Fibroblast of pulmonary artery (primary cell): Measurements from ENCODE around the gene CHST14.
A peak's percentile ranks its signal among the peaks of the same experiment; 100 is the strongest.
"Not testable (repeated sequence)": the region's sequence is repeated elsewhere in the genome, so short reads cannot be mapped to it uniquely, and the experiment has no call there.

Experiments used
- DNase-seq: peaks from one replicate; pipeline ENCODE4 v3.0.0-alpha.2; 2010; ENCODE audit warnings: low read depth
- H3K4me3 ChIP-seq: replicated peaks from 2 replicates; pipeline ENCODE4 v1.5.1; 2011; ENCODE audit warnings: low read depth, mild to moderate bottlenecking, control low read depth, low read length, moderate library complexity
- CTCF ChIP-seq: IDR thresholded peaks from 2 replicates; pipeline ENCODE4 v1.5.1; 2011; ENCODE audit warnings: mild to moderate bottlenecking, control low read depth, low read length, inconsistent platforms; ENCODE audit errors: missing control alignments

CHST14 gene

GRCh38 chr15:40448354-40448753 is 22.4 kb upstream of the CHST14 start:
- DNase-seq = no peak
- TF ChIP-seq CTCF = no peak
- no peak overlapping the region for H3K4me3 ChIP-seq

DNA sequence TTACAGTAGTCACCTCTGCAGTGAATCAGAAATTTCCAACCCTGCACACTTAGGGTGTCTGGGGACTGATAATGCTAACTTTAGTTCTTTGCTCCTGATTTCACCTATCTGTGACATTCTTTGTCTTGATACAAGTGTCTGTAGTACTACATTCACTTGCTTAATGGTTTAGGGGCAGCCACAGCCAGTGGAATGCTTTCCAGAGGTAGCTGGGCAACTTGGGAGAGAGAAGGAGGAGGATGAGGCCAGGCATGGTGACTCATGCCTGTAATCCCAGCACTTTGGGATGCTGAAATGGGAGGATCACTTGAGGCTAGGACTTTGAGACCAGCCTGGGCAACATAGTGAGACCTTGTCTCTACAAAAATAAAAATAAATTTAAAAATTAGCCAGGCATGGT is 21.5 kb upstream of the CHST14 start:
- H3K4me3 ChIP-seq = no peak overlapping the region
- DNase-seq = peak; percentile 32
- TF ChIP-seq CTCF = no peak

DNA sequence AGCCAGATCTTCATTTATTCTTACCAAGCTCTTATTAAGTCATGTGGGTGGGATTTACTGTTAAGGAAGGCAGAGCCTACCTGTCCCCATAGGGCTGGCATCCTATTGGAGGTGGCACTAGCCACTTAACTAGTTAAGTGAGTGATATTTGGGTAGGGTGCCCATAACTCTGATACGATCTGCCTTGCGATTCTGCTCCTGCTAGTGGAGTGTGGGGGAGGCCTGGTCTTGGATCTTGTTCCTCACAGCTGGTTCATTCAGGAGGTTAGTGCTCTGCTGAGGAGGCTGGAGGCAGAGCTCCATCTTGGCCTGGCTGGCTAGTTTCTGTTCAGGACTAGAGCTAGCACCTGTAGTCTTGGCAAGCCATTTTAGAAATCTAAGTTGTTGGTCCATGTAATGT is 20.7 kb upstream of the CHST14 start:
- no peak overlapping the region for H3K4me3 ChIP-seq
- TF ChIP-seq CTCF = no peak
- DNase-seq = no peak

DNA sequence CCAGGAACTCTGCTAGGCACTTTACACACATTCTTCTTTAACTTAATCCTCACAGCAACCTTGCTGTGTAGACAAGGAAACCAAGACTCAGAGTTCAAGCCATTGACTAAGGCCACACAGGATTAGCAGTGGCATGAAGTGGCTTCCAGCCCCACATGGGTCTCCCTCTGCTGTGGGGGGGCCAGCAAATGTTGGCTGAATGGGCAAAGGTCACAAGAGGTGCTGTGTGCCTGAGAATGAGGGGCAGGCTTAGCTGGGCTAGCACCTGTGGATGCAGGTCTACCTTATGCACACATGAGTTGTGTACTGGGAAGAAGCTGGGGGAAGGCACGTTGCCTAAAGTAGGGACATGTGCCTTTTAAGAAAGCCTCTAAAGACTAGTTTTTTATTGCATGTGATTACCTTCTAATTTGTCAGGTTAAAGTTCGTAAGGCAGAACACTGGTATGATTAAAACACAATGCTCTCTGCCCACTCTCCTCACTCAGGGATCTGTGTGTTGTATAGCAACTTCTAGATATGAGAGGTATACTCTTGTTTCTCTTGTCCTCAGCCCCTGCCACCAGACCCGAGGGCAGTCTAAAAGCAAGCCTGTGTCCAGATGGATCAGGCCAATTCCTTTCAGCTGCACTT is 19.1 kb upstream of the CHST14 start:
- no peak for DNase-seq
- H3K4me3 ChIP-seq = no peak overlapping the region
- no peak for TF ChIP-seq CTCF

DNA sequence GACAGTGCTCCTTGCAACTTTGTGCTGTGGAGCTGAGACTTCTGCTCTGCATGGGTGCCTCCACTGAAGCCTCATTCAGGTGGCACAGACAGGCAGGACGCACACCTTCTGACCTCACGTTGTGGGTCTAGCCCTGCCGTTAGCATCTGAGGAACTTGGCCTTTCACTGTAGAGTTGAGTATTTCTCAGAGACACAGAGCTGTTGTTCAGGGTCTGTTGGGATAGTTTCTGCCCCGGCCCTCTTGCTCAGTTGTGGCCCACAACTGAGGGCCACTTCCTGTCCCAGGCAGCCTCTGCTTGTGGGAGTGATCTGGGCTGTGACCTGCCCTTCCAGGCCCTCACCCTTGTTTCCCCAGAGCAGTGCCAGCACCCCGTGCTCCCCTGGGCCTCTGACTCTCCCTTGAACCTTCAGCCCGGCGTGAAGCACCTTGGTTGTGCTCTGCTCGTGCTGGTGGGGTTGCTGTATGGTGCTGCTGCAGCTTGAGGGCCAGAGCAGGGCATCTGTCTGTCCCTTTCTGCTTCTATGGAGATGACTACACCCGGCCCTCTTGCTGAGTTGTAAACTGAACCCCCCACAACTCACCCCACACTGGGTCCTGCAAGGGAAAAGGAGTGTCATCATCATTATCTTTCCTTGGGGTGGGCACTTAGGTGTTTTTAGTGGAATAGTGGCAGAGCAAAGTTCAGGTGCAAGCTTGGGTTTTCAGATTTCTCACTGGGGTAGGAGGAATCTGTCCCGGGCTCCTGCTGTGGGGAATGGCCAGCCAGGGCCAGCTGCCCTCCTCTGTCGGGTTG is 18.3 kb upstream of the CHST14 start:
- H3K4me3 ChIP-seq = no peak overlapping the region
- DNase-seq = no peak
- no peak for TF ChIP-seq CTCF

DNA sequence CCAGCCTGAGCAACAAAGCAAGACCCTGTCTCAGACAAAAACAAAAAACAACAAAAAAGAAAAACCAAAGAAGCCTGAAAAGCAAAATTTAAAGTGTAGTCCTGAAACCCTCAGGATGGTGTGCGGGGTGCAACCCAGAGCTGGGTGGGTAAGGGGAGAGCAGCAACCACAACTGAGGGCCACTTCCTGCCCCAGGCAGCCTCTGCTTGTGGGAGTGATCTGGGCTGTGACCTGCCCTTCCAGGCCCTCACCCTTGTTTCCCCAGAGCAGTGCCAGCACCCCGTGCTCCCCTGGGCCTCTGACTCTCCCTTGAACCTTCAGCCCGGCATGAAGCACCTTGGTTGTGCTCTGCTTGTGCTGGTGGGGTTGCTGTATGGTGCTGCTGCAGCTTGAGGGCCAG is 16.8 kb upstream of the CHST14 start:
- DNase-seq, H3K4me3 ChIP-seq: not testable (repeated sequence)

GRCh38 chr15:40454904-40455391 is 15.8 kb upstream of the CHST14 start:
- TF ChIP-seq CTCF = no peak
- peak; percentile 42 for DNase-seq
- H3K4me3 ChIP-seq = no peak overlapping the region
